RCC 7860 (cell line): Measurements from ENCODE around the gene PCDHGA9.
"Not testable (repeated sequence)": the region's sequence is repeated elsewhere in the genome, so short reads cannot be mapped to it uniquely, and the experiment has no call there.

Experiments used
- DNase-seq: peaks from one replicate; pipeline ENCODE4 v3.0.0-alpha.2; 2015; ENCODE audit warnings: low spot score
- FAIRE-seq: peaks from 2 replicates; lab custom pipeline; 2012; peaks lifted over from hg19 to GRCh38; lab: Jason Lieb, UNC

Gene PCDHGA9

DNA sequence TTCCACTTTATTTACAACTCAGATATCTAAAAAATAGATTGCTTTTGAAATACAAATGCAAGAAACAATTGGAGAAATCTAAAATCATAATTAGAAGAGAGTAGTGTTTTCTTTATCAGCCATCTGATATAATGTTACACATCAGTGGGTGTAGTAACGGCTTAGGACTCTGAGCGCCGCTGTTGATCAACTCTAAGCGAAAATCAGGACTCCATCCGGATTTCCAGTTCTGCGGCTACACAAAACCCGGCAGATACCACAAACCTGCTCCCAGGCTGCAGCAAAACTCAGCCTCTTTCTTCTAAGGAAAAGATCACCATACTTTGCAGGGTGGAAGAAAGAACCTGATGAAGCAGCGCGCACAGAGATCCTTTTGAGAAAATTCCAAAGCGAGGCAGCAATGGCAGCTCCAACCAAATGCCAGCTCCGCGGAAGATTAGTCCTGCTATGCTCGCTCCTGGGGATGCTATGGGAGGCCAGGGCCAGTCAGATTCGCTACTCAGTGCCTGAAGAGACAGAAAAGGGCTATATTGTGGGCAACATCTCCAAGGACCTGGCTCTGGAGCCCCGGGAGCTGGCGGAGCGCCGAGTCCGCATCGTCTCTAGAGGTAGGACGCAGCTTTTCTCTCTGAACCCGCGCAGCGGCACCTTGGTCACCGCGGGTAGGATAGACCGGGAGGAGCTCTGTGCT is at the start of gene PCDHGA9:
PCDHGA9 (plus strand) TSS at position 226 of the 691 bp plus-strand sequence; CDS start at position 401, 175 bp downstream.
- DNase-seq: no peak
- no peak for FAIRE-seq

DNA sequence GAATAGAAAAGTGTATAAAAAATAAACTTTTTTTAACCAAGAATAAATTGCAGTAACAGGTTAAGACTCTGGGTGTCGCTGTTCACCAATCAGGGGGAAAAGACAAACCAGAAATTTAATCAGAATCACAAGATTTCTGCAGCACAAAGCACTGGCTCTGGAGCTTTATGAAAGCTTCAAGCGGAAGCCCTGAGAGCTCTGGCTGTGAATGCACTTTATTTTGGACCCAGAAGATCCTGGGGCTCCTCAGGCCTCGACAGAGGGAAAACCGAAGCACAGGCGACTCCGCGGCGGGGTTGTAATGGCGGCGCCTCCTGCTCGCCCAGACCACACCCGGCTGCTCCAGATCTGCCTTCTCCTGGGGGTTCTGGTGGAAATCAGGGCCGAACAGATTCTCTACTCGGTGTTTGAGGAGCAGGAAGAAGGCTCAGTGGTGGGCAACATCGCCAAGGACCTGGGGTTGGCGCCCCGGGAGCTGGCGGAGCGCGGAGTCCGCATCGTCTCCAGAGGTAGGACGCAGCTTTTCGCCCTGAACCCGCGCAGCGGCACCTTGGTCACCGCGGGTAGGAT is 47.6 kb upstream of the PCDHGA9 start, which contains the start of gene PCDHGA4:
PCDHGA4 (plus strand) TSS at position 122 of the 570 bp plus-strand sequence; CDS start at position 209, 87 bp downstream.
- FAIRE-seq: no peak
- DNase-seq: no peak

DNA sequence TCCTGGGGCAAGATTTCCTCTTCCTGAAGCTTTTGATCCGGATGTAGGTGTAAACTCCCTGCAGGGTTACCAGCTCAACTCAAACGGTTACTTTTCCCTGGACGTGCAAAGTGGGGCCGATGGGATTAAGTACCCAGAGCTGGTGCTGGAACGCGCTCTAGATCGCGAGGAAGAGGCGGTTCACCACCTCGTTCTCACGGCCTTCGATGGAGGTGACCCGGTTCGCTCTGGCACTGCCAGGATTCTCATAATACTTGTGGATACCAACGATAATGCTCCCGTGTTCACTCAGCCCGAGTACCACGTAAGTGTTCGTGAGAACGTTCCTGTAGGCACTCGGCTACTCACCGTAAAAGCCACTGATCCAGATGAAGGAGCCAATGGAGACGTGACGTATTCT is 46.9 kb upstream of the PCDHGA9 start:
- FAIRE-seq (no peak), DNase-seq (no peak)

DNA sequence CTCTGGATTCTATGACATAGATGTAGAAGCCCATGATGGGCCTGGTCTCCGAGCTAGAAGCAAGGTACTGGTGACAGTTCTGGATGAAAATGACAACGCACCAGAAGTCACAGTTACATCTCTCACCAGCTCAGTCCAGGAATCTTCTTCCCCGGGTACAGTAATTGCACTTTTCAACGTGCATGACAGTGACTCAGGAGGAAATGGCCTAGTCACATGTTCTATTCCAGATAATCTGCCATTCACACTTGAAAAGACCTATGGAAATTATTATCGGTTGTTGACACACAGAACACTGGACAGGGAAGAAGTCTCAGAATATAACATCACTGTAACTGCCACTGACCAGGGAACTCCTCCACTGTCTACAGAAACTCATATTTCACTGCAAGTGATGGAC is 46.4 kb upstream of the PCDHGA9 start:
- DNase-seq: no peak
- no peak for FAIRE-seq

GRCh38 chr5:141356950-141357349 is 45.6 kb upstream of the PCDHGA9 start:
- FAIRE-seq: no peak
- no peak for DNase-seq

DNA sequence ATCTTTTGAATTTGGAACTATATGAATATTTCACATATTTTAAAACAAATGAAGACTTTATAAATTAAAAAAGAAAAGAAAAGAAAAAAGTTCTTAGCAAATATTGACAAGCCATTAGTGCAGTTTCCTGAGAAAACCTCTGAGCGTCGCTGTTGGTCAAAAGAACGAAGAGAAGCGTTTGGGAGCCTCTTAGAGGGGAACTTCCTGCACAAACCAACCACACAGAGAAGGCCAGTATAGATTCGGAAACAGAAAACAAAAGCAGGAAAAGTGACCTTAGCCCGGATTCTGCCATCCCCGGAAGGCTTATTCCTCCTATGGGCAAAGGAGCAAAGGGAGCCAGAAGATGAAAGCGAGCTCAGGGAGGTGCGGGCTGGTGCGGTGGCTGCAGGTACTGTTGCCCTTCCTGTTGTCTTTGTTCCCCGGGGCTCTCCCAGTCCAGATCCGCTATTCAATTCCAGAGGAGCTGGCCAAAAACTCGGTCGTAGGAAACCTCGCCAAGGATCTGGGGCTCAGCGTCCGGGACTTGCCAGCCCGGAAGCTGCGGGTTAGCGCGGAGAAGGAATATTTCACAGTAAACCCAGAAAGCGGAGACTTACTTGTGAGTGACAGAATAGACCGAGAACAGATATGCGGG is 42.7 kb upstream of the PCDHGA9 start, which contains the start of gene PCDHGB2:
PCDHGB2 (plus strand) TSS at position 205 of the 637 bp plus-strand sequence; CDS start at position 347, 142 bp downstream.
- no peak for DNase-seq
- peak; percentile 2 for FAIRE-seq

- no peak for DNase-seq
- FAIRE-seq: no peak
Measured at GRCh38 chr5:141360685-141361084, 41.9 kb upstream of the PCDHGA9 start.

- no peak for FAIRE-seq
Measured at GRCh38 chr5:141362719-141363118, 39.9 kb upstream of the PCDHGA9 start.

DNA sequence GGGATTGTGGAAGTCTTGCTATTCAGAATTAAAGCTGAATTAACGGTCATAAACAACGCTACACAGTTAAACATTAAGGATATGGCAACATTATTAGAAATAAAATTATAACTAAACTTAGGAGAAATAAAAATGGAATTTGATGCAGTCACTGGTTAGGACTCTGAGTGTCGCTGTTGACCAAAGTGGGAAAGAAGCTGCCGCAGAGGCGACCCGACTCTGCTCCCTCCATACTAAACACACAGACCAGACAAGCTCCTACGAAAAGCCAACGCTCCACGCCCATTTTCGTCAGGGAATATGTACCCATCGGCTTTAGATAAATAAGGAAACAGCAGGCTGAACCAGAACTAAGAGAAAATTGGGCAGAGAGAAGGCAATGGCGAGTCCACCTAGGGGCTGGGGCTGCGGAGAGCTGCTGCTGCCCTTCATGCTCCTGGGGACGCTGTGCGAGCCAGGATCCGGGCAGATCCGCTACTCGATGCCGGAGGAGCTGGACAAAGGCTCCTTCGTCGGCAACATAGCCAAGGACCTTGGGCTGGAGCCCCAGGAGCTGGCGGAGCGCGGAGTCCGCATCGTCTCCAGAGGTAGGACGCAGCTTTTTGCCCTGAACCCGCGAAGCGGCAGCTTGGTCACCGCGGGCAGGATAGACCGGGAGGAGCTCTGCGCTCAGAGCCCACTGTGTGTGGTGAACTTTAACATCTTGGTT is 38.5 kb upstream of the PCDHGA9 start, which contains the start of gene PCDHGA5:
PCDHGA5 (plus strand) TSS at position 211 of the 709 bp plus-strand sequence; CDS start at position 380, 169 bp downstream.
- DNase-seq (no peak), FAIRE-seq (no peak)

More at GRCh38 chr5:141362719-141363118, 39.9 kb upstream of the PCDHGA9 start:
- DNase-seq: no peak

- FAIRE-seq (no peak), DNase-seq (no peak)
Measured at GRCh38 chr5:141366016-141366896, 36.3 kb upstream of the PCDHGA9 start.

DNA sequence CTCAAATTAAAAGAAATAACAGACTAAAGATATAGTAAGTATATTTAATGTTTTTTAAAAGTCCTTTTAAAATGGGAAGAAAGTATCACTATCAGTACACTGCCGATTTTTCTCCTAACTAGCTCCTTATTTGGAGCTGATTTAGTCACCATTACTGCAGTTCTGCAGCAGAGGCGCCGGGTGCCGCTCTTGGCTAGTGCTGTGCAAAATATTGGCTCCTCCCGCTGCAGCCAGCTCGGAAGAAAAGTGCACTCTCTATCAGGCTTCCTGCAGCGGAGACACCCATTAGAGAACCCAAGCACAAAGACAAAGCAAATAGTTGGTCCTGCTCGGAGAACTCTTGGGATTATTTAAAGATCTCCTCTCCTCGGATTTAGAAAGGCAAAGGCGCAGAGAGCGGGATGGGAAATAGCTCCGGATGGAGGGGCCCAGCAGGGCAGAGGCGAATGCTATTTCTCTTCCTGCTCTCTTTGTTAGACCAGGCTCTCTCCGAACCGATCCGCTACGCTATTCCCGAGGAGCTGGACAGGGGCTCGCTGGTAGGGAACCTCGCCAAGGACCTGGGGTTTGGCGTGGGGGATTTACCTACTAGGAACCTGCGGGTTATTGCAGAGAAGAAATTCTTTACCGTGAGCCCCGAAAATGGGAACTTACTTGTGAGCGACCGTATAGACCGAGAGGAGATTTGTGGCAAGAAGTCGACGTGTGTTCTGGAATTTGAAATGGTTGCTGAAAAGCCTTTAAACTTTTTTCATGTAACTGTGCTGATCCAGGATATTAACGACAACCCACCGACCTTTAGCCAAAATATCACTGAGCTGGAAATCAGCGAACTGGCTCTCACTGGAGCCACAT is 32.4 kb upstream of the PCDHGA9 start, which contains the start of gene PCDHGB3:
PCDHGB3 (plus strand) TSS at position 249 of the 855 bp plus-strand sequence; CDS start at position 402, 153 bp downstream.
- DNase-seq (no peak), FAIRE-seq (no peak)

- FAIRE-seq: no peak
- no peak for DNase-seq
Measured at GRCh38 chr5:141371572-141372475, 30.8 kb upstream of the PCDHGA9 start.

DNA sequence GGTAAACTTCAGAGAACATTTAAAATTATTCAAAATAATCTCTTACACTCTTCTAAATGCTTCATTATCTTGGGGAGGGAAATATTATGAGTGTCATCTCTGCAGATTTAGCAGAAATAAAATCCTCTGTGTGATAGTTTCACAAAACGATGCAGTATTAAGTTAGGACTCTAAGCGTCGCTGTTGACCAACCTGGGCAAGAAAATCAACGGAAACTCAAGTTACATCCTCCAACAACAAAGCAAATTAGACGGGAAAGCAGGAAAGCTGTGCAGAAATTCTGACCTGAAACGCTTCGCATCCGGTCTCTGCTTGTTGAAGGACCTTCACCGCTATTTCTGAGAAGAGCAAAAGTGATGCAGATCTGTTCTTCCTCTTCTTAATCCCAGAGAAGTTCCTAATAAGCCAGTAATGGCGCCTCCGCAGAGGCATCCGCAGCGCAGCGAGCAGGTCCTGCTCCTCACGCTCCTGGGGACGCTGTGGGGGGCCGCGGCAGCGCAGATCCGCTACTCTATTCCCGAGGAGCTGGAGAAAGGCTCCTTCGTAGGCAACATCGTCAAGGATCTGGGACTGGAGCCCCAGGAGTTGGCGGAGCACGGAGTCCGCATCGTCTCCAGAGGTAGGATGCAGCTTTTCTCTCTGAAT is 28.8 kb upstream of the PCDHGA9 start, which contains the start of gene PCDHGA6:
PCDHGA6 (plus strand) TSS at position 219 of the 645 bp plus-strand sequence; CDS start at position 412, 193 bp downstream.
- FAIRE-seq (no peak), DNase-seq (no peak)

GRCh38 chr5:141374627-141375026 is 28.0 kb upstream of the PCDHGA9 start:
- DNase-seq (no peak), FAIRE-seq (no peak)

DNA sequence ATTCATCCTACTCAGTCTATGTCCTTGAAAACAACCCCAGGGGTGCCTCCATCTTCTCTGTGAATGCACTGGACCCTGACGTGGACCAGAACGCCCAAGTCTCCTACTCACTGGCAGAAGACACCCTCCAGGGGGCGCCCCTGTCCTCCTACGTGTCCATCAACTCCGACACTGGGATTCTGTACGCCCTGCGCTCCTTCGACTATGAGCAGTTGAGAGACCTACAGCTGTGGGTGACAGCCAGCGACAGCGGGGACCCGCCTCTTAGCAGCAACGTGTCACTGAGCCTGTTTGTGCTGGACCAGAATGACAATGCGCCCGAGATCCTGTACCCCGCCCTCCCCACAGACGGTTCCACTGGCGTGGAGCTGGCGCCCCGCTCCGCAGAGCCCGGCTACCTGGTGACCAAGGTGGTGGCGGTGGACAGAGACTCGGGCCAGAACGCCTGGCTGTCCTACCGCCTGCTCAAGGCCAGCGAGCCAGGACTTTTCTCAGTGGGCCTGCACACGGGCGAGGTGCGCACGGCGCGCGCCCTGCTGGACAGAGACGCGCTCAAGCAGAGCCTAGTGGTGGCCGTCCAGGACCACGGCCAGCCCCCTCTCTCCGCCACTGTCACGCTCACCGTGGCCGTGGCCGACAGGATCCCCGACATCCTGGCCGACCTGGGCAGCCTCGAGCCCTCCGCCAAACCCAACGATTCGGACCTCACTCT is 27.0 kb upstream of the PCDHGA9 start:
- not testable (repeated sequence) for FAIRE-seq, DNase-seq

- FAIRE-seq (no peak), DNase-seq (no peak)
Measured at GRCh38 chr5:141382469-141383294, 19.9 kb upstream of the PCDHGA9 start, which contains the start of gene PCDHGA7. Gene PCDHGA7 (plus strand): TSS chr5:141382742. CDS start chr5:141382900, 158 bp downstream.
